ENCODE results near the gene UBE2U.

DNA sequence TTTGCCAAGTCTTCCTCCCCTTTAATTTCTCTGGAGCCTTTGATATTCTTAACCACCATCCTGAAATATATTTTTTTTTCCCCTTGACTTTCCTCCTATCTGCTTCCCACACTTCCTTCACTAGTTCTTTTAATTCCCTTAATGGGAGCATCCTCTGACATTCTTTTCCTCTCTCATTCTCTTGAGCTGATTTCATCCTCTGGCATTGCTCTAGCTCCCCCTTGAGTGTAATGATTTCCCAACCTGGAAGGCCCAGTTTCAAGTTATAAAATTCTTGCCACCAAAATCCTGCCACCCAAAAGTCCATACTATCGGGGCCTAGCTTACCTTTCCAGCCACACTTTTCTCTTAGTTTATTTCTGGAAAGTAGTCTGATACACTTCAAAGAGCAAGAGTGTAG, 39.5 kb upstream of the UBE2U start:
- TF ChIP-seq, protein P1, sequence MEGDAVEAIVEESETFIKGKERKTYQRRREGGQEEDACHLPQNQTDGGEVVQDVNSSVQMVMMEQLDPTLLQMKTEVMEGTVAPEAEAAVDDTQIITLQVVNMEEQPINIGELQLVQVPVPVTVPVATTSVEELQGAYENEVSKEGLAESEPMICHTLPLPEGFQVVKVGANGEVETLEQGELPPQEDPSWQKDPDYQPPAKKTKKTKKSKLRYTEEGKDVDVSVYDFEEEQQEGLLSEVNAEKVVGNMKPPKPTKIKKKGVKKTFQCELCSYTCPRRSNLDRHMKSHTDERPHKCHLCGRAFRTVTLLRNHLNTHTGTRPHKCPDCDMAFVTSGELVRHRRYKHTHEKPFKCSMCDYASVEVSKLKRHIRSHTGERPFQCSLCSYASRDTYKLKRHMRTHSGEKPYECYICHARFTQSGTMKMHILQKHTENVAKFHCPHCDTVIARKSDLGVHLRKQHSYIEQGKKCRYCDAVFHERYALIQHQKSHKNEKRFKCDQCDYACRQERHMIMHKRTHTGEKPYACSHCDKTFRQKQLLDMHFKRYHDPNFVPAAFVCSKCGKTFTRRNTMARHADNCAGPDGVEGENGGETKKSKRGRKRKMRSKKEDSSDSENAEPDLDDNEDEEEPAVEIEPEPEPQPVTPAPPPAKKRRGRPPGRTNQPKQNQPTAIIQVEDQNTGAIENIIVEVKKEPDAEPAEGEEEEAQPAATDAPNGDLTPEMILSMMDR (IDR thresholded peaks at IDR 0.05; ENCODE audit: insufficient read depth, low read length, poor library complexity, severe bottlenecking): no peak
- no peak for TF ChIP-seq EZH2phosphoT487 (conservative IDR thresholded peaks at IDR 0.05; ENCODE audit: low read length)
